Epithelial cell of proximal tubule (primary cell): Measurements from ENCODE around the gene E2F1. TPM values are rescaled to one million over a fixed set of nuclear protein-coding genes. Genes with fewer than 3 reads are reported as not detected.
A peak's percentile ranks its signal among the peaks of the same experiment; 100 is the strongest.

ENCODE experiments used
- DNase-seq: peaks from one replicate; pipeline ENCODE4 v3.0.0-alpha.2; 2011; ENCODE audit warnings: low read depth
- H3K4me3 ChIP-seq: 2 replicates; pipeline ENCODE4 v1.5.1; 2011; ENCODE audit warnings: low read depth, mild to moderate bottlenecking, low read length
- CTCF ChIP-seq: conservative IDR thresholded peaks from 2 replicates; pipeline ENCODE4 v1.5.1; 2012; ENCODE audit warnings: low read depth, mild to moderate bottlenecking, low read length
- total RNA-seq: library from RNA; depleted of rRNA; stranded (reverse); fragments of >200 nt; gene quantifications from 2 replicates; pipeline ENCODE4 v1.2.3, GENCODE V29; 2015

Gene E2F1
- total RNA-seq, 1 donor from 2014 or later: 17.1 TPM

DNA sequence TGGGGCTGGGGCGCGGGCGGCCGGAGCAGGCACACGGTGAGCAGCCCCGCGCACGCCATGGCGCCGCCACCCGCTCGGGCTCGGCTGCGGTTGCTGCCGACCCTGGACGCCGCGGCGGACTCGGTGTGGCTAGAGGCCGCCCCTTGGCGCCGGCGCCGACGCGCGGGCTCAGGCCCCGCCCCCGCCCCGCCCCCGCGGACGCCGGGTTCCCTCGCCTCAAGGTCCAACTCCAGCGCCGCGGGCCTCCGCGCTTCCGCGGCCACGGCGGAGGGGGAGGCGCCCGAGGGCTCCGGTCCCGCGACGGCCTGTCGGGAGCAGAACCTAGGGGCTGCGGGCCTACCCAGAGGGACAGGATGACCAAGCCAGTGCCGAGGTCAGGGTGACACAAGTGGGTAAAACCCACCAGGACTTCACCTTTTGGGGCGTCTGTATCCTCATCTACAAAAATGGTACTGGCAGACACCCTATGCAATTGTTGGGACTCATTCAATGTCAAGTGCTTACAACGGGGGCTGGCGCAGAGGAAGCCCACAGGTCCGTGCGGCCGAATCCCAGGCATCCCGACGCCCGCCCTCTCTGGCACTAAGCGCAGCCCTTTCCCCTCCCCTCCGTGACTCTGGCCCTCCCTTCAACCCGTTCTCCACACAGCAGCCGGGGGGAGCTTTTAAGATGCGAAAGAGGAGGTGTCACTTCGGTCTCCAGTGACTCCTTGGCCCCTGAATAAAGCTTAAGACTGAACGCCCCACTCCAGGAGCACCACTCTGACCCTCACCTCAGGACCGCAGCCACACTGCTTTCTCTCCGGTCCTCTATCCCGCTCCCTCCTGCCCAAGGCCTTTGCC lies 11.7 kb downstream of the E2F1 start, which contains the start of gene NECAB3:
Gene NECAB3, minus strand, starts transcription at position 135 of the 842 bp plus-strand sequence. Its CDS starts 76 bp downstream, at position 59.
- peak within 1 kb of the TSS; percentile 86 for H3K4me3 ChIP-seq
- DNase-seq: no peak
- no peak for TF ChIP-seq CTCF

DNA sequence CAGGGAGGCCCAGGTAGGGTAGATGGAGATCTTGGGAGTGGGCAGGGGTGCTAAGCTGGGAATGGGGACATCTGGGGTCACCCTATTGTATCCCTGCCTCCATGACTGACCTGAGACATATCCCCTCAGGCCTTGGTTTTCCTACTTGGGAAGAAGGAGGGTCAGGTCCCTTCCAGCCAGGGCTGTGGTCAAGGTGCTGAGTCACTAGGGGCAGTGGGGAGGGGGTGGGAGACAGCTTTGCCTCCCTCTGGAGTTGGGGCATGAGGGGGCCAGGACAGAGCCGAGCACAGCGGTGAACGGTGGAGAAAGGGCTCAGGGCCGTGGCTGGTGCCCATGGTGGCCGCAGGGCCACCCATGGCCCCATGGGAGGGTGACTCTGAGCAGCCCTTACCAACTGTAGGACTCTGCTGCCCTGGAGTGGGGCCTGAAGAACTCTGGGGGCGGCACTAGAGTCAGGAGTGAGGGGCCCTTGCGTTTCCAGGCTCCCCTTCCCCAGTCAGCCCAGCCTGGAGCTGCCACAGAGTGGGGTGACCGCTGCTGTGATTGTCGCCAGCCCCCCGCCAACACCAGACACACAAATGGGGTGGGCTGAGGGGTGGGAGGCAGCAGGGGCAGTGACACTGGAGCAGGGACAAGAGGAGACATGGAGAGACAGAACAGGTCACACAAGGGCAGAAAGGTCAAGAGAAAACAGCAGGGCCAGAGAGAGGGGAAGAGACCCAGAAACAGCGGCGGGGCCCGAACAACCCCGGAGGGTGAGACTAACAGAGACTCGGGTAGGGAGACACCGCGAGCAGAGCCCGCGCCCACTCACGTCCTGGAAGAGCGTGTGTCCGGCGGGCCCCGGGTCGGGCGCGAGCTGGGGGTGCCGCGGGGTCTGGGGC lies 12.5 kb downstream of the E2F1 start:
- DNase-seq: no peak
- peak overlapping the region; percentile 86 for H3K4me3 ChIP-seq
- no peak for TF ChIP-seq CTCF

DNA sequence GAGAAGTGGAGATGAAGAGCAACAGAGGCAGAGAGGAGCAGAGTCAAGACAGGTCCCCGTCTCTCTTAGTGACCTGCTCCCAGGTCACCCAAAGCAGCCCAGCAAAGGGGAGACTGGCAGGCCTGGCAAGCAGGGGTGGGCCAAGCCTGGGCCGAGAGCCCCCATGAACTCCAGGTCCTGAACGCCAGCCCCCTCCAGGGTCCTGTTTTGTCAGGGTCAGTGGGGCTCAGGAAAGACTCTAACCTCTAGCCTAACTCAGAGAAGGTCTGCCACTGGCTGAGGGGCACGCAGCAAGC lies 13.1 kb downstream of the E2F1 start:
- no peak for DNase-seq
- peak overlapping the region; percentile 86 for H3K4me3 ChIP-seq
- no peak for TF ChIP-seq CTCF

GRCh38 chr20:33672426-33673113 lies 13.6 kb downstream of the E2F1 start:
- H3K4me3 ChIP-seq: peak overlapping the region; percentile 86
- no peak for DNase-seq
- TF ChIP-seq CTCF: no peak

DNA sequence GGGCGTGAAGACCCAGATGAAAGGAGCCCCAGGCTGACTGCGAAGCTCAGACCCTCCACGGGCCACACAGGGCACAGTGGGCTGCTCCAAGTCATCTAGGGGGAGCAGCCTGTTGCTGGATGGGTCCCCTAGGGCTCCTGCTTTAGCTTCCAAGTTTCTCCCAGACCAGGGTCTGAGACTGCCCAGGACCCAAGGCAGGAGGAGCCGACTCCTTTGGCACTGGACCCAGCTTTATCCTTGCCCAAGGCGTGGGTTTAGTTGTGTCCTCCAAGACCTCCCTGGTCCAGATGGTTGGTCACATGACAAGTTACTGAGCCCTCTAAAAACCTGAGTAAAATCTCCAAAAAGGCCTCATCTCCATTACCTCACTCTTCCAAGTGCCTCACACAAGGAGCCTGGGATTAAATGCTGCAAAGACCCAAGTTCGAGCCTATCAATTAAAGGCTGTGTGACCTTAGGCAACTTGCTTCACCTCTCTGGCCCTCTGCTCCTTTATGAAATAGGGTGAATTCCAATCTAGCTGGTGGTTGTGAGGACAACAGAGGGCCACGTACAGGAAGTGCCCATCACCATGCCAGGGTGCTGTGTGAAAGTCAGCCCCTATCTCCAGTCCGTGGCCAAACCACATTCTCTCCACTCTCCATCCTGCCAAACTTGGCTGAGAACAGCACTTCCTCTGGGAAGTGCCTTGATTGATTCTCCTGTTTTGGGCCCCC lies 14.5 kb downstream of the E2F1 start:
- no peak for TF ChIP-seq CTCF
- no peak for DNase-seq
- no peak overlapping the region for H3K4me3 ChIP-seq
